Activated T-helper 2 cell treated with anti-CD3 and anti-CD28 coated beads, Interferon-gamma antibody, Interleukin-2, Interleukin-4, amounts not matched to agents 10 μg/mL and 5 μg/mL and 100 μg/mL, durations not matched to agents 14 hours and 24 hours and 36 hours (primary cell): ENCODE data around the gene RALGPS1. TPM values are rescaled to one million over a fixed set of nuclear protein-coding genes. Genes with fewer than 3 reads are reported as not detected.

ENCODE experiments used
- DNase-seq: peaks from one replicate; pipeline ENCODE4 v3.0.0; 2021; ENCODE audit warnings: low spot score
- H3K27ac Mint-ChIP-seq: one replicate; pipeline ENCODE4 v1.8.0; 2021; ENCODE audit warnings: mixed read lengths
- H3K27me3 Mint-ChIP-seq: one replicate; pipeline ENCODE4 v1.8.0; 2021; ENCODE audit warnings: low read depth, mixed read lengths
- H3K36me3 Mint-ChIP-seq: one replicate; pipeline ENCODE4 v1.8.0; 2021; ENCODE audit warnings: low read depth, mixed read lengths
- H3K4me1 Mint-ChIP-seq: one replicate; pipeline ENCODE4 v1.8.0; 2021; ENCODE audit warnings: low read depth, mixed read lengths
- H3K4me3 Mint-ChIP-seq: one replicate; pipeline ENCODE4 v1.8.0; 2021; ENCODE audit warnings: low read depth, mild to moderate bottlenecking, moderate library complexity, mixed read lengths
- H3K9me3 Mint-ChIP-seq: one replicate; pipeline ENCODE4 v1.8.0; 2021; ENCODE audit warnings: mixed read lengths
- intact Hi-C: fragments of 100-400 bp; cut with micrococcal nuclease; formaldehyde crosslinking; loops from one replicate; pipeline ENCODE4 v1.15.1; 2023
- total RNA-seq: library from RNA; stranded (reverse); gene quantifications from 2 replicates; pipeline ENCODE4 v1.2.3, GENCODE V29; 2022

The RALGPS1 gene
- total RNA-seq, 1 donor from 2014 or later = 2.4 TPM

GRCh38 chr9:126885131-126885641, 29.4 kb upstream of the RALGPS1 start:
- no peak for DNase-seq
- Mint-ChIP-seq H3K4me1 (no peaks in the 10 kb centered on the region), H3K9me3 (no peaks in the 10 kb centered on the region), H3K4me3 (no peak overlapping the region), H3K27me3 (no peaks in the 10 kb centered on the region), H3K27ac (no peak overlapping the region), H3K36me3 (peaks cover 17% of the 10 kb centered on the region)
- intact Hi-C loops = no loop called here

- no peaks in the 10 kb centered on the region for H3K27me3 Mint-ChIP-seq
- no peak overlapping the region for H3K4me3 Mint-ChIP-seq
Measured at GRCh38 chr9:126886034-126886822, 28.4 kb upstream of the RALGPS1 start.

GRCh38 chr9:126886897-126887296, 27.7 kb upstream of the RALGPS1 start:
- no peaks in the 10 kb centered on the region for H3K27me3 Mint-ChIP-seq
- intact Hi-C loops = no loop called here
- H3K4me3 Mint-ChIP-seq = no peak overlapping the region
- no peaks in the 10 kb centered on the region for H3K4me1 Mint-ChIP-seq
- no peak overlapping the region for H3K27ac Mint-ChIP-seq
- DNase-seq = no peak
- H3K9me3 Mint-ChIP-seq = no peaks in the 10 kb centered on the region
- H3K36me3 Mint-ChIP-seq = peaks cover 6% of the 10 kb centered on the region

More at GRCh38 chr9:126886034-126886822, 28.4 kb upstream of the RALGPS1 start:
- intact Hi-C loops = no loop called here
- Mint-ChIP-seq H3K4me1 (no peaks in the 10 kb centered on the region), H3K36me3 (peaks cover 8% of the 10 kb centered on the region), H3K9me3 (no peaks in the 10 kb centered on the region), H3K27ac (no peak overlapping the region)
- no peak for DNase-seq

GRCh38 chr9:126891676-126892075, 22.9 kb upstream of the RALGPS1 start:
- H3K4me3 Mint-ChIP-seq = no peak overlapping the region
- peaks cover 3% of the 10 kb centered on the region for H3K27me3 Mint-ChIP-seq
- H3K27ac Mint-ChIP-seq = no peak overlapping the region
- H3K36me3 Mint-ChIP-seq = no peaks in the 10 kb centered on the region
- intact Hi-C loops = no loop called here
- no peak for DNase-seq
- H3K9me3 Mint-ChIP-seq = no peaks in the 10 kb centered on the region
- H3K4me1 Mint-ChIP-seq = peaks cover 5% of the 10 kb centered on the region

GRCh38 chr9:126893079-126893478, 21.5 kb upstream of the RALGPS1 start:
- H3K4me1 Mint-ChIP-seq = peaks cover 5% of the 10 kb centered on the region
- peaks cover 6% of the 10 kb centered on the region for H3K27me3 Mint-ChIP-seq
- intact Hi-C loops = no loop called here
- no peaks in the 10 kb centered on the region for H3K9me3 Mint-ChIP-seq
- no peak overlapping the region for H3K27ac Mint-ChIP-seq
- no peak overlapping the region for H3K4me3 Mint-ChIP-seq
- no peaks in the 10 kb centered on the region for H3K36me3 Mint-ChIP-seq
- no peak for DNase-seq

- H3K4me3 Mint-ChIP-seq = no peak overlapping the region
- no peak overlapping the region for H3K27ac Mint-ChIP-seq
- no peak for DNase-seq
- H3K27me3 Mint-ChIP-seq = peaks cover 6% of the 10 kb centered on the region
- no peaks in the 10 kb centered on the region for H3K36me3 Mint-ChIP-seq
- H3K9me3 Mint-ChIP-seq = no peaks in the 10 kb centered on the region
- peaks cover 5% of the 10 kb centered on the region for H3K4me1 Mint-ChIP-seq
- intact Hi-C loops = no loop called here
Measured at GRCh38 chr9:126894052-126894603, 20.5 kb upstream of the RALGPS1 start.

- Mint-ChIP-seq H3K9me3 (peaks cover 11% of the 10 kb centered on the region), H3K4me1 (no peaks in the 10 kb centered on the region)
- intact Hi-C loops = no loop called here
Measured at GRCh38 chr9:126902210-126902609, 12.4 kb upstream of the RALGPS1 start.

GRCh38 chr9:126904586-126904985, 10.0 kb upstream of the RALGPS1 start:
- Mint-ChIP-seq H3K36me3 (no peaks in the 10 kb centered on the region), H3K9me3 (peaks cover 11% of the 10 kb centered on the region), H3K4me3 (no peak overlapping the region), H3K27me3 (peaks cover 1% of the 10 kb centered on the region), H3K27ac (no peak overlapping the region), H3K4me1 (no peaks in the 10 kb centered on the region)
- no peak for DNase-seq
- intact Hi-C loops = no loop called here

More at GRCh38 chr9:126902210-126902609, 12.4 kb upstream of the RALGPS1 start:
- Mint-ChIP-seq H3K36me3 (no peaks in the 10 kb centered on the region), H3K27me3 (no peaks in the 10 kb centered on the region), H3K27ac (no peak overlapping the region), H3K4me3 (no peak overlapping the region)
- DNase-seq = no peak

- H3K36me3 Mint-ChIP-seq = no peaks in the 10 kb centered on the region
- H3K27me3 Mint-ChIP-seq = peaks cover 2% of the 10 kb centered on the region
- no peak overlapping the region for H3K4me3 Mint-ChIP-seq
- DNase-seq = no peak
- H3K4me1 Mint-ChIP-seq = no peaks in the 10 kb centered on the region
- H3K27ac Mint-ChIP-seq = no peak overlapping the region
- H3K9me3 Mint-ChIP-seq = peaks cover 10% of the 10 kb centered on the region
- intact Hi-C loops = no loop called here
Measured at GRCh38 chr9:126906091-126906490, 8.5 kb upstream of the RALGPS1 start.

- Mint-ChIP-seq H3K4me3 (no peak overlapping the region), H3K27ac (no peak overlapping the region), H3K36me3 (no peaks in the 10 kb centered on the region), H3K4me1 (no peaks in the 10 kb centered on the region), H3K27me3 (peaks cover 6% of the 10 kb centered on the region), H3K9me3 (peaks cover 3% of the 10 kb centered on the region)
- intact Hi-C loops = no loop called here
- DNase-seq = no peak
Measured at GRCh38 chr9:126907058-126907457, 7.5 kb upstream of the RALGPS1 start.

GRCh38 chr9:126915281-126915816, 767 bp downstream of the RALGPS1 start:
- intact Hi-C loops = no loop called here
- H3K36me3 Mint-ChIP-seq = no peaks in the 10 kb centered on the region
- H3K27ac Mint-ChIP-seq = no peak overlapping the region
- peaks cover 29% of the 10 kb centered on the region for H3K27me3 Mint-ChIP-seq
- DNase-seq = peak; percentile 11
- H3K4me3 Mint-ChIP-seq = peak overlapping the region; percentile 65
- peaks cover 4% of the 10 kb centered on the region for H3K9me3 Mint-ChIP-seq
- peaks cover 7% of the 10 kb centered on the region for H3K4me1 Mint-ChIP-seq

GRCh38 chr9:126915846-126916543, 1.4 kb downstream of the RALGPS1 start:
- H3K36me3 Mint-ChIP-seq = no peaks in the 10 kb centered on the region
- peaks cover 7% of the 10 kb centered on the region for H3K4me1 Mint-ChIP-seq
- peaks cover 4% of the 10 kb centered on the region for H3K9me3 Mint-ChIP-seq
- H3K27me3 Mint-ChIP-seq = peaks cover 29% of the 10 kb centered on the region
- peak overlapping the region; percentile 65 for H3K4me3 Mint-ChIP-seq
- H3K27ac Mint-ChIP-seq = no peak overlapping the region
- intact Hi-C loops = no loop called here
- no peak for DNase-seq
